Epithelial cell of proximal tubule (primary cell): ENCODE results near the gene COL5A2. TPM values are rescaled to one million over a fixed set of nuclear protein-coding genes. Genes with fewer than 3 reads are reported as not detected.

Experiments
- DNase-seq: peaks from one replicate; pipeline ENCODE4 v3.0.0-alpha.2; 2011; ENCODE audit warnings: low read depth
- H3K4me3 ChIP-seq: 2 replicates; pipeline ENCODE4 v1.5.1; 2011; ENCODE audit warnings: low read depth, mild to moderate bottlenecking, low read length
- total RNA-seq: library from RNA; depleted of rRNA; stranded (reverse); fragments of >200 nt; gene quantifications from 2 replicates; pipeline ENCODE4 v1.2.3, GENCODE V29; 2015
- TF ChIP-seq, protein P1 (sequence below): conservative IDR thresholded peaks from 2 replicates; pipeline ENCODE4 v1.5.1; 2012; ENCODE audit warnings: low read depth, mild to moderate bottlenecking, low read length

The COL5A2 gene
- total RNA-seq, 1 donor from 2014 or later: 32.7 TPM

DNA sequence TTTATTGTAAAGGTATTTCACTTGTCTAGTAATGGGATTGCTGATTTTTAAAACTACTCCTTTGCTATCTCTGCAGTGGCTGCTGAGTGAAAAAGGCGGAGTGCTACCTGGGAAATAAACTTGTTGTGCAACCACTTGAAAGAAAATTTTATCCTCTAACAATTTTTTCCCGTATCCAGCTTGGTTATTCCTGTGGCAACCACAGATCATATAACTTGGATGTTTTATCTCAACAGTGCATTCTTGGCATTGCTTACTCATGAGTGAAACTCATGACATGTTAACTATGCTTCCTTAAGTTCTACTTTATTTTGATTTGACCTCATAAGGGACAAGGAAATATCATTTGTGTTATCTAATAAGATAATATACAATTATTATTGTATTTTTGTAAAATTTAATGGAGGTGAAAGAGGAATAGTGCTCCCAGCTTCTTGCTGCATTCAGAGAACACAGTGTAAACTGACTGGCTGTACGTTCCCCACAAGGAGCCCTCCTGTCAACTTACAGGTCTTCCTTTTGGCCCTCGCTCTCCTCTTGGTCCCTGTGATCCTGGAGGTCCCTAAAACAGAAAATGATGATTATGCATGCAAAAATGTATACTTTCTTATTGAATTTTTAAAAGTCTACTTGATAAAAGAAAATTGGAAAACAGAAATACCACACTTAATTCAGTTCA, 82.7 kb downstream of the COL5A2 start:
- DNase-seq: peak; percentile 54

DNA sequence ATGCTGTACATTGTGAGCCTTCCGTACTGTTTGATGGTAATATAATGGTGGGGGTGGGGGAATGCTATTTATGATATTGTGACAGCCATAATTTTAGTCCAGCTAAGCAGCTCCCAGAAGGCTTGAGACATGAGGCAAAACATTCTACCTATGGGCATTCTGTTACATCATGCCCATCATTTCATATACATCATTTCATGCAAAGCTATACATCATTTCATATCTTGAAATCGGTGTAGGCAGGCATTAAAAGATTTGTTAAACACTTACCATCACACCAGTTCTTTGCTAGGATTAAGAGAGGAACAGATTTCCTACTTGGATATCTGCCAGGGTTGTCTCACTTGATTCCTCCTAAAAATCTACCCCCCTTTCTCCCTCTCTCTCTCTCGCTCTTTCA, 84.5 kb downstream of the COL5A2 start:
- H3K4me3 ChIP-seq: no peak overlapping the region
- DNase-seq: no peak
- TF ChIP-seq, protein P1, sequence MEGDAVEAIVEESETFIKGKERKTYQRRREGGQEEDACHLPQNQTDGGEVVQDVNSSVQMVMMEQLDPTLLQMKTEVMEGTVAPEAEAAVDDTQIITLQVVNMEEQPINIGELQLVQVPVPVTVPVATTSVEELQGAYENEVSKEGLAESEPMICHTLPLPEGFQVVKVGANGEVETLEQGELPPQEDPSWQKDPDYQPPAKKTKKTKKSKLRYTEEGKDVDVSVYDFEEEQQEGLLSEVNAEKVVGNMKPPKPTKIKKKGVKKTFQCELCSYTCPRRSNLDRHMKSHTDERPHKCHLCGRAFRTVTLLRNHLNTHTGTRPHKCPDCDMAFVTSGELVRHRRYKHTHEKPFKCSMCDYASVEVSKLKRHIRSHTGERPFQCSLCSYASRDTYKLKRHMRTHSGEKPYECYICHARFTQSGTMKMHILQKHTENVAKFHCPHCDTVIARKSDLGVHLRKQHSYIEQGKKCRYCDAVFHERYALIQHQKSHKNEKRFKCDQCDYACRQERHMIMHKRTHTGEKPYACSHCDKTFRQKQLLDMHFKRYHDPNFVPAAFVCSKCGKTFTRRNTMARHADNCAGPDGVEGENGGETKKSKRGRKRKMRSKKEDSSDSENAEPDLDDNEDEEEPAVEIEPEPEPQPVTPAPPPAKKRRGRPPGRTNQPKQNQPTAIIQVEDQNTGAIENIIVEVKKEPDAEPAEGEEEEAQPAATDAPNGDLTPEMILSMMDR: no peak

More for the DNA sequence above, 82.7 kb downstream of the COL5A2 start:
- no peak overlapping the region for H3K4me3 ChIP-seq
- TF ChIP-seq, protein P1: no peak

DNA sequence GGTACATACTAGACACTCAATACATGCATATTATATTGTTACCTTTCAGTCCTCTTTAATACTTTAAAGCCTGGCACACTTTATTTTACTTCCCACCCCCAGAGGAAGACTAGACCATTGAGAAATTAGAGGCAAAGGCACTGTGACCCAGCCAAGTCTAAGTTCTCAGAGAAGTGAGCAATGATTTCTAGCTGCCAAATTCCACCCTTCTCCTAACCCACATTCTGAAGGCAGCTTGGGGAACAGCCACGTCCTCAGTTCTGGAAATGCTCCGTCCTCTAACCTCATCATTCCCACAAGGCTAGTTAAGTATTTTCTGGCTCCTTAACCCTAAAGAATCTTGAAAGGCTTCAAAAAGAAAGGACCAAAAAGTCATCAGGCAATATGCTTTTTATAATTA, 86.6 kb downstream of the COL5A2 start:
- DNase-seq: no peak
- TF ChIP-seq, protein P1: no peak
- no peak overlapping the region for H3K4me3 ChIP-seq

DNA sequence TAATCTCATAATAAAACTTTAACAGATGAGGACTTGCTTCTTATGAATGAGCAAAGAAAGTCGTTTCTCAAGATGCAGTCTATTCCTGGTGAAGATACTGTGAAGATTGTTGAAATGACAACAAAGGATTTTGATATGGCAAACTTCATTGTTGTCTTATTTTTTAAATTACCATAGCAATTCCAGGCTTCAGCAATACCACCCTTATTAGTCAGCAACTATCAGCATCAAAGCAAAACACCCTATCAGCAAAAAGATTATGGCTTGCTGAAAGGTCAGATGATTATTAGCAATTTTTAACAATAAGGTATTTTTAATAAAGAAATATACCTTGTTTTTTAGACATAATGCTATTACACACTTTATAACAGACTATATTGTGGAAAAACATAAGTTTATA, 88.3 kb downstream of the COL5A2 start:
- DNase-seq: no peak
- no peak overlapping the region for H3K4me3 ChIP-seq
- TF ChIP-seq, protein P1: no peak

DNA sequence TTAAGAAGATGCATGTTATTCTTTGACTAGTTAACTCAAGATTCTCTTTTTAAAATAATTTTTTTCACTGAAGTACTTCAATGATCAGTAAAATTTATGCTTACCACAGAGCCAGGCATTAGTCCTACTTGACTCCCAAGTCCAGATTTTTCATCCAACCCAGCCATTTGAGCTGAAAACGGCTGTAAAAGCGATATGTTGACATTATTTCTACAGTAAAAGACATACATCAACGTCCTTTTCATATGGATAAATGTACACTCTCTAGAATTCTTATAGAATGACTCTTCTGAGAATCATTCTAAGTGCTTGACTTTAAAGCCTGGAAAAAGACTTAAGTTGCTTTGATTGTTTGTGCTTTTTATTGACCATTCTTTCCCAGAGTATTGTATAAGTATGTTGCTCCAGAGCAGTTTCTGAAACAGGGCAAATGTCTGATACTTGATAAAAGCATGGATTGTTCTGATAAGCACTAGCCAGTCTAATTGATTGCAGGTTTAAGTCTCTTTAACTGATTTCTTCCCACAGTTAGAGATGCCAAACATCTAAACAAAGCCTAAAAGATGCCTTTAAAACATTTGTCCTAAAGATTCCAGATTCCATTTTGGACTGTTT, 90.9 kb downstream of the COL5A2 start:
- TF ChIP-seq, protein P1: no peak
- H3K4me3 ChIP-seq: no peak overlapping the region
- DNase-seq: no peak

DNA sequence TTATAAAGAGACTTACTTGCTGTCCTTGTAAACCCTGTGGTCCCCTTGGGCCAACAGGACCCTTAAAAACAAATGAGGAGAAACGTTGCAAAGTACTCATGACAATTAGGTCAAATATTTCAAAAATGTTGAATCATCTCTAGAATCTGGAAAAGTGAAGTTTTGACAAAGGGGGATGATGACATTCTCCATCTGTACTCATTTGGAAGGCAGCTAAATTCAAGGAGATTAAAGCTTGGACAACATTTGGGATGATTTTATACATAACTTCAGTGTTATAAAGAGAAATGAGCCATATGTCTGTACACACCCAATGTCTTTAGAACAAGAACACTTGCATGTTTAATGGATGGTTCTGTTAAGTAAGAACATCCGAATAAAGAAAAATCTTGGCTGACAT, 92.9 kb downstream of the COL5A2 start:
- H3K4me3 ChIP-seq: no peak overlapping the region
- TF ChIP-seq, protein P1: no peak
- DNase-seq: no peak

DNA sequence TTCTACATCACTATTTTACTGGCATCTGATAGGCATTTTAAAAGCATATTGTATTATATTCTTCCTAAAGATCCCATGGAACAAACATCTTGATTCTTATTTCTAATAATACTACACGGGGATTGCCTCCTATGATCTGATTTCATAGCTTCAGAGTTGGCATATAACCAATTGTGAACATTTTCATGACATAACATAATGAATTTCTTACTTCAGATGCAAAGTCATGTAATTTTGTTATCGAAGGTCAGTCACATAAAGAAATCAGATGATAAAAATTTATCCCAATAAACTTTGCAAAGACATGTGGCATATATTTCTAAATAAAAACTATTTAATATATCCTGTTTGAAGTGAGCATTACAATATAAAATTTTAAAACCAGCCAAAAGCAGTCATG, 93.3 kb downstream of the COL5A2 start:
- no peak for DNase-seq
- H3K4me3 ChIP-seq: no peak overlapping the region
- TF ChIP-seq, protein P1: no peak
